GM06990 (cell line): ENCODE data around the gene NEUROD2.

Source experiments
- DNase-seq: peaks from one replicate; pipeline ENCODE4 v3.0.0-alpha.2; 2011; ENCODE audit not compliant: insufficient read length; ENCODE audit errors: extremely low read depth
- H3K27me3 ChIP-seq: replicated peaks from 2 replicates; pipeline ENCODE4 v1.6.0; 2011; ENCODE audit warnings: low read length; ENCODE audit not compliant: control insufficient read depth, insufficient read depth
- H3K36me3 ChIP-seq: 2 replicates; pipeline ENCODE4 v1.5.1; 2011; ENCODE audit warnings: low read length; ENCODE audit not compliant: control insufficient read depth, insufficient read depth
- H3K4me3 ChIP-seq: replicated peaks from 2 replicates; pipeline ENCODE4 v1.5.1; 2011; ENCODE audit warnings: low read depth, mild to moderate bottlenecking, control low read depth, low read length
- TF ChIP-seq, protein P1 (sequence below): IDR thresholded peaks from 2 replicates; pipeline ENCODE4 v1.5.1; 2011; ENCODE audit warnings: low read length, control low read depth, mild to moderate bottlenecking, inconsistent platforms; ENCODE audit not compliant: insufficient read depth, poor library complexity, severe bottlenecking

Gene NEUROD2

DNA sequence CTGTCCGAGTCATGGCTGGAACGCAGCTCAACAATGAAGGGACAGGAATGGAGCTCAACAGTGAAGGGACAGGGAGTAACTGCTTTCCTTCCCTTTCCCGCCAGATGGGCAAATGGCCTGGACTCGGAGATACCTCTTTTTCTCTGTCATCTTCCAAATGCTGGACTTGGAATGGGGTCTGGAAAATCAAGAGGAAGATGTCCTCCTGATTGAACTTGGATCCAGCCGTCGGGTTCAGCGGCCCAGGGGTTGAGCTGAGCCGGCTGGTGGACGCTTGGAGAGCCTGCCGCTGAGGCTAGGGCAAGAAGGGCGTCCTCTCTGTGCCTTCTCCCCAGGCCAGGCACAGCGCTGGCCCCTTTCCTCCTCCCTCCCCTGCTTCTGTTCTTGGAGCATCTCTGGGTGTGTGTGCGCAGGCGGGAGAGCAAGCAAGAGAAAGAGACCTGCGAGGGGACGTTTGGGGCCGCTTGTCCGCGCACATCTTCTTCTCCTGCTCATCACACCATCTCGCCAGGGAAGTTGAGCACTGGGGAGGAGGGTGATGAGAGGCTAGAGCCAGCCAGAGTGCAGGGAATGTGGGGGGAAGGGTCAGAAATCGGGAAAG lies 6.6 kb downstream of the NEUROD2 start:
- Histone ChIP-seq H3K27me3 (peaks cover 11% of the 10 kb centered on the region), H3K36me3 (no peaks in the 10 kb centered on the region), H3K4me3 (no peak overlapping the region)
- TF ChIP-seq, protein P1, sequence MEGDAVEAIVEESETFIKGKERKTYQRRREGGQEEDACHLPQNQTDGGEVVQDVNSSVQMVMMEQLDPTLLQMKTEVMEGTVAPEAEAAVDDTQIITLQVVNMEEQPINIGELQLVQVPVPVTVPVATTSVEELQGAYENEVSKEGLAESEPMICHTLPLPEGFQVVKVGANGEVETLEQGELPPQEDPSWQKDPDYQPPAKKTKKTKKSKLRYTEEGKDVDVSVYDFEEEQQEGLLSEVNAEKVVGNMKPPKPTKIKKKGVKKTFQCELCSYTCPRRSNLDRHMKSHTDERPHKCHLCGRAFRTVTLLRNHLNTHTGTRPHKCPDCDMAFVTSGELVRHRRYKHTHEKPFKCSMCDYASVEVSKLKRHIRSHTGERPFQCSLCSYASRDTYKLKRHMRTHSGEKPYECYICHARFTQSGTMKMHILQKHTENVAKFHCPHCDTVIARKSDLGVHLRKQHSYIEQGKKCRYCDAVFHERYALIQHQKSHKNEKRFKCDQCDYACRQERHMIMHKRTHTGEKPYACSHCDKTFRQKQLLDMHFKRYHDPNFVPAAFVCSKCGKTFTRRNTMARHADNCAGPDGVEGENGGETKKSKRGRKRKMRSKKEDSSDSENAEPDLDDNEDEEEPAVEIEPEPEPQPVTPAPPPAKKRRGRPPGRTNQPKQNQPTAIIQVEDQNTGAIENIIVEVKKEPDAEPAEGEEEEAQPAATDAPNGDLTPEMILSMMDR, result no peak
- no peak for DNase-seq

DNA sequence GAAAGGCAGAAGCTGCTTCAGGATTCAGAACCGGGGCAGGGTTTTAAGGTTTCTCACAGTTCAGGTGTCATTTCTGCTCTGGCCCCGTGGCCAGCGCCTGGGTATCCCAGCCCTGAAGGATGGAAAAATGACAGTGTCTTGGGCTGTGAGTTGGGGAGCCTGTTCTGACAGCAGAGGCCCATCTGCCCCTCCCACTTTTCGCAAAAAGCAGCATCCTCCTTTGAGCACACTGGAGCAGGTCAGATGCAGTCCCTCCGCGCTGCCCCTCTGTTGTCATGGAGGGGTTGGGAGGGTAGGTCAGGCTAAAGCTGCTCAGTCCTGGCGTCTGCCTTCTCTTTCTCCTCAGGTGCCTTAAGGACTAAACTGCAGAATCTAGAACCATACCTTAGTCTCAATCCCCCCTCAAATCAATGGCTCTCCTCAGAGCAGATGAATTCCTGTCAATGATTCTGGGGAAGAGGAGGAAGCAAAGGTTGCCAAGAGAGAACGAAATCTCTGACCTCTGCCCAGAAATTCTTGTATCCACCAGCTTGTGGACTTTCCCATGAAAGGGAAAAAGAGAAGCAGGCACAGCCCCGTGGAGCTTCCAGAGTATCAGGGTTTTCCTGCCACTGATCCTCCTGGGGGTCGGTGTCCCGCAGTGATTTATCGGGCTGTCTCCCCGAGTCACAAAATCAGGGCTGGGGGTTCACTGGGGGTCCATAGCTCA lies 7.3 kb downstream of the NEUROD2 start:
- no peaks in the 10 kb centered on the region for H3K36me3 ChIP-seq
- no peak overlapping the region for H3K4me3 ChIP-seq
- H3K27me3 ChIP-seq, result peaks cover 11% of the 10 kb centered on the region
- TF ChIP-seq, protein P1, result no peak
- no peak for DNase-seq

DNA sequence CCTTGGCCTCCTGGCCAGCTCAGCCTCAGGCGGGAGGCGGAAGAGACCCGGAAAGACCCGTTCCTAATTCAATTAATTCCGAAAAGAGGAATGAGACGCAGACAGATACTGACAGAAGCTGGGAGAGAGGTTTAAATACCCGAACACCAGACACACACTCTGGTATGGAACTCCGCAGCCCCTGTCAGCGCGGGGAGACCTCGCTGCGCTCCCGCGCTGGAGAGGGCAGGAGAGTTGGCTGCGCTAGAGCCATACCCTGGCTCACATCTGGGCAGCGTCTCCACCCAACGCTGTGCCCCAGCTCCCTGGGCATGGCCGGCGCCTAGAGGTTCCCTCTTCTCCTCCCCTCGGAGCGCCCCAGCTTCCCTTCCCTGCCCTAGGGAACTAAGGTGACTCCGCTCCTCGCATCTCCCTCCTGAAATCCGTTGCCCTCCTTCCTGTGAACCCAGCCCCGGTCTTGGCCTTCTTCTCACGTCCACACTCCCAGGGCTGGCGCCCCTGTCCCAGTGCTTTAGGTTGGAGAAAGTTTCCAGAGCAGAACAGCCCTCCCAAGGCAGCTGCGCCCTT lies 8.0 kb downstream of the NEUROD2 start:
- TF ChIP-seq, protein P1, result no peak
- Histone ChIP-seq H3K36me3 (no peaks in the 10 kb centered on the region), H3K4me3 (no peak overlapping the region), H3K27me3 (peaks cover 9% of the 10 kb centered on the region)
- DNase-seq, result no peak

DNA sequence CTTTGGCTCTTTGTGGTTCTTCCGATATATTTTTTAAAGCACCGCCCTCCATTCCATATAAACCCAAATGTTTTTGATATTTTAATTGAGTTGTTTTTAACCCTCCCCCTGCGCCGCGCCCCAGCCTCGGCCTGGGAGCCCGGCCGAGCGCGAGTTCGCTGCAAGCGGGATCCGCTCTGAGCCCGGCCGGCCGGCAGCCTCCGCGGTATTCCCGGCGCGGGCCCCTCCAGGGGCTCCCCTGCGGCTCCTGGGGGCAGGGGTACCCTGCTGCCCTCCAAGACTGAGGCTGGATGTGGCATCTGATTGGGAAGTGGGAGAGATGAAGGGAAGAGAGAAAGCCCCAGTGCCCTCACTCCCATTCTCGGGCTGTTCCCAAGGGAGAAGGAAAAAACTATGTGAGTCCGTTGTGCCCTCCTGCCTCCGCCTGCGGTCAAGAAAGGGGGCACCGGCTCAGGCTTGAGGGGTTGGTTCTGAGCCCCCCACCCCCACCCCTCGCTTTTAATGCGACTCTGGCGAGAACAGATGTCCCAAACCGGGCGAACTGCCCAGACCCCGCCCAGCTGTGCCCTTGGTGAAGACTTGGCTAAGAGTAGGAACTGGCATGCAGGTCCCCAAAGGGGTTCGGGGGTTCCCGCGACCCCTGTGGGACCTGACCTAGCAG lies 8.6 kb downstream of the NEUROD2 start:
- peaks cover 9% of the 10 kb centered on the region for H3K27me3 ChIP-seq
- H3K36me3 ChIP-seq, result no peaks in the 10 kb centered on the region
- no peak overlapping the region for H3K4me3 ChIP-seq
- TF ChIP-seq, protein P1, result no peak
- DNase-seq, result no peak

DNA sequence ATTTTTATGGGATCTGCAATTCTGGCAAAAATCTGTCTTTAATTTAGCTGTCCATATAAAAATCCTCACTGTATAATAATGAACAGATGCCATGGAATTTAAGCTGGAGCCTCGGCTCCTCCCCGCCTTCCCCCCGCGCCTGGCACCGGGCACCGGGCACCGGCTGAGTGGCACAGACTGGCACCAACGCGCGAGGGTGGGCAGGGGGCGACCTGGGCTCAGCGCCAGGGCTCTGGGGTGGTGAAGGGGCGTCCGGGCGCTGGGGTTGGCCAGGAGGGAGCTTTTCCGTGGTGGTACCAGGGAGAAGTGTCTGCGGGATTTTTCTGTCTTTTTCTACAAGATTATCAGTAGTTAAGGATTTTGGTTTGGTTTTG lies 9.1 kb downstream of the NEUROD2 start:
- no peaks in the 10 kb centered on the region for H3K36me3 ChIP-seq
- H3K27me3 ChIP-seq, result peaks cover 9% of the 10 kb centered on the region
- no peak for DNase-seq
- TF ChIP-seq, protein P1, result no peak
- H3K4me3 ChIP-seq, result no peak overlapping the region
